GM21360 (cell line): ENCODE data around the gene ZNF423.

Experiments used
- ATAC-seq: cut with Tn5 transposase; IDR thresholded peaks from one replicate; pipeline ENCODE4 v1.9.1; 2021; ENCODE audit warnings: mild to moderate bottlenecking, moderate library complexity; ENCODE audit not compliant: unreplicated experiment

ZNF423 gene

DNA sequence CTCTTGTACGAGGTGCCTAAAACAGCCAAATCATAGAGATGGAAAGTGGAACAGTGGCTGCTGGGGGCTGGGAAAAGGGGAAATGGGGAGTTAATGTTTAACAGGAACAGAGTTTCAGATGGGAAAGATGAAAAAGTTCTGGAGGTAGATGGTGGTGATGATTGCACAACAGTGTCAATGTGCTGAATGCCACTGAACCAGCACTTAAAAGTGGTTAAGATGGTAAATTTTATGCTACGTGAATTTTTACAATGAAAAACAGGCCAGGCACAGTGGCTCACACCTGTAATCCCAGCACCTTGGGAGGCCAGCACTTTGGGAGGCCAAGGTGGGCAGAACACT, 351.9 kb downstream of the ZNF423 start:
- ATAC-seq, result no peak

- no peak for ATAC-seq
These were observed 352.5 kb downstream of the ZNF423 start for GRCh38 chr16:49503256-49504022.

GRCh38 chr16:49502136-49502881, 353.6 kb downstream of the ZNF423 start:
- no peak for ATAC-seq

DNA sequence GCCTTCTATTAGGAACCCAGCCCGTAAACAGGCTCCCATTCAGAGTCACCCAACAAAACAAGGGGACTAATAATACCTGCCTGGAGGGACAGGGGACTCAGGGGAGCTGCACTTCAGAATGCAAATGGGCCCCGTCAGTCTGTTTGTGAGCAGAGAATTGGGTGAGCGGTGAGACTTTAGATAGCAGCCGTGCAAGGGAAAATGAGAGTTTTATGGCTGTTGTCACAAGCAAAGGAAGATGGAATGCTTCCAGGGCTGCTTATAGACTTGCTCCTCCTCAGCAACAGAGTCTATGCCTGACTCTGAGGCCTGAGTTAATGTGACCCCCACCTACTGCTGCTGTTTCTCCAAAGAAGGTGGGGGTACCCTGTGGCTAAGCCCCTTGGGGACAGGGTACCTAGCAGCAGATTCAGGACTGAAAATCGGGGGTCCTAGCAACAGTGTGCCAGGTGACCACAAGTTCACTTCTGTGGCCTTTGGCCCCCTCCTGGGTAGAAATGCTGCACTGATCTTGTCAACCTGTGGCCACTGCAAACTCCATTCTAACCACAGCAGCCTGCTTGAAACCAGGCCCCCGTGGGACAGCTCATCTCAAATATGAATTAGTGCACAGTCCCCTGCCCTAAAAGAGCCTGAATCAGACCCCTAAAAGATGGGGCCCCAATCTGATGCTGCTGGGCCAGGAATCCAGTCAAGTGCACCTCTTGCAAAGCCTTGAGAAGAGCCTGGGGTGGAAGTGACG, 355.9 kb downstream of the ZNF423 start:
- ATAC-seq, result no peak

DNA sequence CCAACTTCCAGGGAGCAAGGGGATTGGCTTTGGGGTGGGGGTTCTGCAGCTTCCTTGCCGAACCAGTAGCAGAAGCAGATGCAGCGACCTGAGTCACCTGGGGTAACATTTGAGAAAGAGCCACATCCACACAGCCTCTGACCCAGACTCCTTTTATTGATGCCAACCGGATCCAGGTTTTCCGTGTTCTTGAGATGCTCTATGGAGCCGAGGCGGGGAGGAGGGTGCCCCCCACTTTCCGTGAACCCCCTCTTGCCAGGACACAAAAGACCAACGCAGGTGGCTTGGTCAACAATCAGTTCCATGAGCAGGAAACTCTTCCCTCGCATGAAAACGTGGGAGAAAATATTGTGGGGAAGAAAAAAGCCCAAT, 356.5 kb downstream of the ZNF423 start:
- no peak for ATAC-seq

- ATAC-seq, result no peak
These were observed 357.1 kb downstream of the ZNF423 start for GRCh38 chr16:49498666-49499413.

DNA sequence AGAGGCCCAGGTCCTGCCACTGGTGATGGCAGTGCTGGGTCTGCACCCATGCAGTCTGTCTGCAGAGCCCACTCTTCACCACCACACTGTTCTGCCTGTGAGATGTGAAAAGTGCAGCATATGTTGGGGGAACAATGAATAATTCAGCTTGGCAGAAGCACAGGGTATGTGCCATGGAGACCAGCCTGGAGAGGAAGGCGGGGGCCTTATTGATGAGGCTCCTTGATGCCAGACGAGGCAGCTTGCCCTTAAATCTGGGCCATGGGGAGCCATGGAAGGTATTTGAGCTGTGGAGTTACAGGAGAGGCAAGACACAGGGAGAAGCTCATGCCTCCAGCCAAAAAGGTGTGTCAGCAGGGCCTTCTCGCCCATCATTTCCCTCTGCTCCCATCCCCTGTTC, 357.6 kb downstream of the ZNF423 start:
- ATAC-seq, result no peak

- no peak for ATAC-seq
These were observed 358.4 kb downstream of the ZNF423 start for GRCh38 chr16:49497466-49497865.

DNA sequence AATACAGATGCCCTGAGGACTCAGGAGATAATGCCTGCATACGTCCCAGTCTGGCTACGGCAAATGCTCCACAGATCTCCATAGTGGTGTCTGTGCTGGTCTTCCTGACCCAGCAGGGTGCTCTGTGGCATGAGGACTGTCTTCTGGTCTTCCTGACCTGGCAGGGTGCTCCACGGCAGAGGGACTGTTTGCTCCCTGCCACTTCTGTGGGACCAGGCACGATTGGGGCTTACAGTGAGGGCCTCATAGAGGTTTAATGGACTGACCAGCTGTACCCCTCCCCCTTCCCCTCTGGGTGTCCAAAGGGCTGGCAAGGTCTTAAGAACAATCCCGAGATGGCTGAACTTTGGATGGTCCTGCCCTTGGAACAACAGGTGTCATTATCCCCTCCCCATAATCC, 359.3 kb downstream of the ZNF423 start:
- no peak for ATAC-seq

- no peak for ATAC-seq
These were observed 360.1 kb downstream of the ZNF423 start for GRCh38 chr16:49495596-49496355.

DNA sequence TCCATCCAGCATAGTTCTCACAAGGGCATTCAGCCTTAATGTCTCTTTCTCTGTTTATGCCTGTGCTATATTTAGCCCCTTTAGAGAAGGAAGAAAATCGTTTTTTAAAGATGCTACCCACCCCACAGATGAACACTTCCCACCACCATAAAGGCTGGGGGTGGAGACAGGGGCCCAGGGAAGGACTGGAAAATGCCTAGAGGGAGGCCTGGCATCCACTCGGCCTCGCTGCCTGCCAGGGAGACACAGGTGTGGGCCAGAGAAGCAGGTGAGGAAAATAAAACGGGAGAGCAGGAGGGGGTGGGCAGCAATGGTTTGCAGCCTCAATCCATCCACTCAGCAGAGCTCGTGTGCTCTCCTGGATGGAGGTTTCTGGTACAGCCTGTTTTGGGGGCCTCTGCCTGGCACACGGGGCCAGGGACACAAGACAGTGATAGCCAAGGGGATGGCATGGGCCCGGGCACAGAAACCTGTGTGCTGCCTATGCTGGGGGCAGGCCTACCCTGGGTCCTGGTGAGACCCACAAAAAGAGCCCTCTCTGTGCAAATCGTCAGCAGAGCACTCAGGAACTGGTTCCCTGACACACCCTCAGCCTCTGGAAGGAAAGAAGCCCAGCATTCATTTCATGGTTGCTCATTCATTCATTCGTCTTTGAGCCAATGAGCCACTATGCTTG, 360.9 kb downstream of the ZNF423 start:
- no peak for ATAC-seq

GRCh38 chr16:49494474-49494873, 361.4 kb downstream of the ZNF423 start:
- no peak for ATAC-seq

DNA sequence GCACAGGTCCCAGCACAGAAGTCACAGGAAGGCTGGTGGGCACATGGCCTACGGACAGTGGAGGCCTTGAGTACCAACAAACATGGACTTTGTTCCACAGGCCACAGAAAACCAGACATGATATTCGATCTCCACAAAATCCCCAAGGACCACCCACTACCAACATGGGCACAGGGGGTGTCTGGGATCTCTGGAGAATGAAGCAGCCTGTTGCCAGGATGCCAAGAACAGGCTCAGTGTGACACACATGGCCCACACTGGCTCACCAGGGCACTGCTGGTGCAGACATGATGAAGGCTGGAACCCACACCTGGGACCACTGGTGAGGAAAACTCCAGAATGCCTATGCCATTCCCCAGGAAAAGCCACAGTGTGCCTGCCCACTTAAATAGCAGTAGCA, 362.1 kb downstream of the ZNF423 start:
- no peak for ATAC-seq

- no peak for ATAC-seq
These were observed 362.9 kb downstream of the ZNF423 start for GRCh38 chr16:49492896-49493626.

GRCh38 chr16:49491771-49492761, 363.8 kb downstream of the ZNF423 start:
- ATAC-seq, result no peak

DNA sequence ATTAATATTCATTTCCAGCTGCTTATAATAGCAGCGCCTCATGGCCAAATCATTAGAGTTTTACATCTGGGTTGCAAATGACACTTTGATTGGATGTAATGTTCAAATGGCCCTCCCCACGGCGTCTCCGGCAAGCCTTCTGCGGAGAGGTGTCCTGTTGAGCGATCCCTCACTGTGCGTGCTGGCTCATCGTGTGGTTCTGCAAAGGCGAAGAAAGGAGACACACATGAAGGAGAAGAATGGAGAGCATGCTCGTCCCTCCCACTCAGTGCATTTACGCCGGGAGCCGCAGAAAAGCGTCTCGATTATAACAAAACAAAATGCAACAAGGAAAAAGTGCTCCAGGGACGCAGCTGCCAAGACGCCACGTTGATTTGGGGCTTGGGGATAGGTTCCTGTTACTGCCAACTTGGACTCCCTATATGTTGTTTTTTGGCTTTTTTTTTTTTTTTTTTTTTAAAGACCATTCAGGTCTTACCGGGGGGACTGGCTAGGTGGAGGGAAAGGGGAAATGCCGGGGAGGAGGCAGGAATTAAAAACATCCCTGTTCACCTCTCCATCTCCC, 364.7 kb downstream of the ZNF423 start:
- ATAC-seq, result no peak

GRCh38 chr16:49490321-49490705, 365.6 kb downstream of the ZNF423 start:
- ATAC-seq, result no peak
